PC-3 (cell line): ENCODE data around the gene RBM20. TPM values are rescaled to one million over a fixed set of nuclear protein-coding genes. Genes with fewer than 3 reads are reported as not detected.

ENCODE experiments used
- ATAC-seq: fragments of 200-7000 bp; cut with Tn5 transposase; 2 replicates; pipeline ENCODE4 v1.9.1; 2020; ENCODE audit warnings: mild to moderate bottlenecking, moderate library complexity
- BruUV-seq: library from RNA; stranded (reverse); fragments of 400-500 nt; replicated peaks from 2 replicates; lab custom pipeline; 2021; lab: Mats Ljungman, UMichigan
- CTCF ChIA-PET: fragments of 300-600 bp; sonication (Branson Sonifier 250); formaldehyde crosslinking; loops from one replicate; lab custom pipeline; 2022; ENCODE audit warnings: antibody characterized with exemption; lab: Charles Lee
- POLR2A ChIA-PET: fragments of 300-600 bp; sonication (Branson Sonifier 250); formaldehyde crosslinking; loops from one replicate; lab custom pipeline; 2022; ENCODE audit warnings: antibody characterized with exemption; ENCODE audit not compliant: unreplicated experiment; lab: Charles Lee
- DNase-seq: peaks from one replicate; pipeline ENCODE4 v3.0.0-alpha.2; 2015
- H2AFZ ChIP-seq: fragments of 300-600 bp; sonication (generic); 2 replicates; pipeline ENCODE4 v1.6.0; 2016; ENCODE audit warnings: antibody characterized with exemption, low read length
- H3F3A ChIP-seq: fragments of 300-600 bp; sonication (generic); one replicate; pipeline ENCODE4 v1.6.0; 2017; ENCODE audit warnings: antibody characterized with exemption, low read length, control low read depth, mild to moderate bottlenecking; ENCODE audit not compliant: unreplicated experiment
- H3K27ac ChIP-seq: fragments of 300-600 bp; sonication (generic); 2 replicates; pipeline ENCODE4 v1.5.1; 2016; ENCODE audit warnings: mild to moderate bottlenecking, low read length
- H3K27me3 ChIP-seq: fragments of 300-600 bp; sonication (generic); 2 replicates; pipeline ENCODE4 v1.6.1; 2016; ENCODE audit warnings: low read length, mixed read lengths
- H3K36me3 ChIP-seq: fragments of 300-600 bp; sonication (generic); 2 replicates; pipeline ENCODE4 v1.6.1; 2016; ENCODE audit warnings: low read depth, mixed run types, low read length, mixed read lengths
- H3K4me1 ChIP-seq: fragments of 300-600 bp; sonication (generic); 2 replicates; pipeline ENCODE4 v1.5.1; 2016; ENCODE audit warnings: low read length; ENCODE audit not compliant: insufficient read depth
- H3K4me2 ChIP-seq: fragments of 300-600 bp; sonication (generic); 2 replicates; pipeline ENCODE4 v1.6.0; 2016; ENCODE audit warnings: low read length
- H3K4me3 ChIP-seq: fragments of 300-600 bp; sonication (generic); 2 replicates; pipeline ENCODE4 v1.5.1; 2016; ENCODE audit warnings: mild to moderate bottlenecking, low read length, mixed read lengths
- H3K79me2 ChIP-seq: fragments of 300-600 bp; sonication (generic); 2 replicates; pipeline ENCODE4 v1.6.1; 2017; ENCODE audit warnings: low read length, mixed read lengths
- H3K9ac ChIP-seq: fragments of 300-600 bp; sonication (generic); 2 replicates; pipeline ENCODE4 v1.6.0; 2016; ENCODE audit warnings: mild to moderate bottlenecking, low read length
- H3K9me2 ChIP-seq: fragments of 300-600 bp; sonication (generic); replicated peaks from 2 replicates; pipeline ENCODE4 v1.6.1; 2016; ENCODE audit warnings: mixed run types, low read length, mixed read lengths
- H3K9me3 ChIP-seq: fragments of 300-600 bp; sonication (generic); 2 replicates; pipeline ENCODE4 v1.6.1; 2016; ENCODE audit warnings: low read length, mixed read lengths
- H4K20me1 ChIP-seq: fragments of 300-600 bp; sonication (generic); 2 replicates; pipeline ENCODE4 v1.6.1; 2016; ENCODE audit warnings: low read length, mixed read lengths
- CTCF ChIP-seq: fragments of 300-600 bp; sonication (generic); conservative IDR thresholded peaks from 2 replicates; pipeline ENCODE4 v1.5.1; 2017; ENCODE audit warnings: antibody characterized with exemption, low read depth, mild to moderate bottlenecking, low read length
- EZH2 ChIP-seq: fragments of 300-600 bp; sonication (generic); IDR thresholded peaks from one replicate; pipeline ENCODE4 v1.6.1; 2017; ENCODE audit warnings: antibody characterized with exemption, mild to moderate bottlenecking, low read length; ENCODE audit not compliant: unreplicated experiment
- EZH2phosphoT487 ChIP-seq: fragments of 300-600 bp; sonication (generic); IDR thresholded peaks from 2 replicates; pipeline ENCODE4 v1.6.1; 2018; ENCODE audit warnings: mild to moderate bottlenecking, antibody characterized with exemption, low read length, borderline replicate concordance
- intact Hi-C: fragments of 100-400 bp; cut with micrococcal nuclease; formaldehyde crosslinking; loops from 2 replicates; pipeline ENCODE4 v1.9.0; 2023
- total RNA-seq: library from RNA; depleted of rRNA; stranded (reverse); fragments of >200 nt; gene quantifications from 2 replicates; pipeline ENCODE4 v1.2.3, GENCODE V29; 2014

Gene RBM20
- total RNA-seq, 1 experiment from 2014 or later: 0.40 TPM

GRCh38 chr10:110848106-110848505 lies 204.0 kb downstream of the RBM20 start:
- ChIA-PET POLR2A (no interaction called here), CTCF (no interaction called here)
- H3K36me3 ChIP-seq: no peaks in the 10 kb centered on the region
- no peak for ATAC-seq
- H3K79me2 ChIP-seq: no peaks in the 10 kb centered on the region
- peaks cover 13% of the 10 kb centered on the region for H3K4me1 ChIP-seq
- BruUV-seq: no TSS peak
- no peaks in the 10 kb centered on the region for H3K9me3 ChIP-seq
- no peaks in the 10 kb centered on the region for H3F3A ChIP-seq
- H2AFZ ChIP-seq: no peak overlapping the region
- H3K27me3 ChIP-seq: no peaks in the 10 kb centered on the region
- no peak overlapping the region for H3K4me2 ChIP-seq
- no peak overlapping the region for H3K4me3 ChIP-seq
- no peak for DNase-seq
- no peaks in the 10 kb centered on the region for H3K9me2 ChIP-seq
- no peak overlapping the region for H3K27ac ChIP-seq
- intact Hi-C loops: no loop called here
- TF ChIP-seq EZH2phosphoT487: no peak
- TF ChIP-seq CTCF: no peak
- no peak for TF ChIP-seq EZH2
- H3K9ac ChIP-seq: no peak overlapping the region
- no peaks in the 10 kb centered on the region for H4K20me1 ChIP-seq

- Histone ChIP-seq H3K79me2 (no peaks in the 10 kb centered on the region), H3K4me3 (no peak overlapping the region), H3K27ac (no peak overlapping the region), H3K9ac (no peak overlapping the region), H3K9me3 (no peaks in the 10 kb centered on the region), H4K20me1 (no peaks in the 10 kb centered on the region), H3K36me3 (no peaks in the 10 kb centered on the region), H3K9me2 (no peaks in the 10 kb centered on the region), H3F3A (no peaks in the 10 kb centered on the region), H3K27me3 (no peaks in the 10 kb centered on the region), H2AFZ (no peak overlapping the region), H3K4me2 (no peak overlapping the region), H3K4me1 (peaks cover 16% of the 10 kb centered on the region)
- no peak for TF ChIP-seq EZH2phosphoT487
- TF ChIP-seq CTCF: no peak
- TF ChIP-seq EZH2: no peak
- BruUV-seq: no TSS peak
- POLR2A ChIA-PET: no interaction called here
- ATAC-seq (no peak), DNase-seq (no peak)
- CTCF ChIA-PET: no interaction called here
- intact Hi-C loops: no loop called here
These were observed 206.0 kb downstream of the RBM20 start for GRCh38 chr10:110850099-110850498.

GRCh38 chr10:110851020-110851612 lies 207.0 kb downstream of the RBM20 start:
- Histone ChIP-seq H3K4me3 (no peak overlapping the region), H3F3A (no peaks in the 10 kb centered on the region), H3K9me3 (no peaks in the 10 kb centered on the region), H3K27ac (no peak overlapping the region), H3K36me3 (no peaks in the 10 kb centered on the region), H3K4me2 (no peak overlapping the region), H3K79me2 (no peaks in the 10 kb centered on the region), H4K20me1 (no peaks in the 10 kb centered on the region), H3K27me3 (no peaks in the 10 kb centered on the region), H3K9me2 (no peaks in the 10 kb centered on the region), H2AFZ (no peak overlapping the region), H3K9ac (no peak overlapping the region), H3K4me1 (peaks cover 16% of the 10 kb centered on the region)
- no peak for TF ChIP-seq EZH2phosphoT487
- ChIA-PET CTCF (no interaction called here), POLR2A (no interaction called here)
- no TSS peak for BruUV-seq
- DNase-seq: no peak
- intact Hi-C loops: no loop called here
- no peak for ATAC-seq
